Measurements from ENCODE around the gene PNMA8B.
"Not testable (repeated sequence)": the region's sequence is repeated elsewhere in the genome, so short reads cannot be mapped to it uniquely, and the experiment has no call there.

The PNMA8B gene

GRCh38 chr19:46495786-46496099 lies at the start of gene PNMA8B:
PNMA8B (minus strand) TSS chr19:46495867; CDS start chr19:46495465, 402 bp downstream.
- no peak for DNase-seq
- no peak for TF ChIP-seq POLR2A (IDR thresholded peaks at IDR 0.05; ENCODE audit: low read length)
- no peak for TF ChIP-seq GATA1 (IDR thresholded peaks at IDR 0.05; ENCODE audit: low read depth, low read length)

- no peak for DNase-seq
- TF ChIP-seq GATA1 (IDR thresholded peaks at IDR 0.05; ENCODE audit: low read depth, low read length) (no peak), POLR2A (IDR thresholded peaks at IDR 0.05; ENCODE audit: low read length) (no peak)
These were observed 49.0 kb upstream of the PNMA8B start for GRCh38 chr19:46544651-46545050.

- TF ChIP-seq GATA1 (IDR thresholded peaks at IDR 0.05; ENCODE audit: low read depth, low read length) (no peak), POLR2A (IDR thresholded peaks at IDR 0.05; ENCODE audit: low read length) (no peak)
- peak; percentile 83 to 91 for DNase-seq
These were observed 47.0 kb upstream of the PNMA8B start for GRCh38 chr19:46542428-46543230.

GRCh38 chr19:46537136-46538097 lies 41.8 kb upstream of the PNMA8B start:
- TF ChIP-seq GATA1 (IDR thresholded peaks at IDR 0.05; ENCODE audit: low read depth, low read length) = no peak
- TF ChIP-seq POLR2A (IDR thresholded peaks at IDR 0.05; ENCODE audit: low read length) = no peak
- DNase-seq = peak; percentile 27 to 64

GRCh38 chr19:46536391-46536790 lies 40.7 kb upstream of the PNMA8B start:
- DNase-seq = no peak
- TF ChIP-seq GATA1 (IDR thresholded peaks at IDR 0.05; ENCODE audit: low read depth, low read length) (no peak), POLR2A (IDR thresholded peaks at IDR 0.05; ENCODE audit: low read length) (no peak)

GRCh38 chr19:46533621-46534081 lies 38.0 kb upstream of the PNMA8B start:
- no peak for TF ChIP-seq POLR2A (IDR thresholded peaks at IDR 0.05; ENCODE audit: low read length)
- TF ChIP-seq GATA1 (IDR thresholded peaks at IDR 0.05; ENCODE audit: low read depth, low read length) = no peak
- DNase-seq = no peak

GRCh38 chr19:46533078-46533620 lies 37.5 kb upstream of the PNMA8B start:
- no peak for DNase-seq
- TF ChIP-seq POLR2A (IDR thresholded peaks at IDR 0.05; ENCODE audit: low read length) (no peak), GATA1 (IDR thresholded peaks at IDR 0.05; ENCODE audit: low read depth, low read length) (no peak)

- TF ChIP-seq GATA1 (IDR thresholded peaks at IDR 0.05; ENCODE audit: low read depth, low read length) = no peak
- no peak for TF ChIP-seq POLR2A (IDR thresholded peaks at IDR 0.05; ENCODE audit: low read length)
- DNase-seq = no peak
These were observed 35.0 kb upstream of the PNMA8B start for GRCh38 chr19:46530636-46531035.

GRCh38 chr19:46529622-46530451 lies 34.2 kb upstream of the PNMA8B start:
- peak; percentile 65 to 84 for DNase-seq
- TF ChIP-seq POLR2A (IDR thresholded peaks at IDR 0.05; ENCODE audit: low read length) (no peak), GATA1 (IDR thresholded peaks at IDR 0.05; ENCODE audit: low read depth, low read length) (no peak)

GRCh38 chr19:46528601-46529590 lies 33.2 kb upstream of the PNMA8B start:
- no peak for DNase-seq
- no peak for TF ChIP-seq POLR2A (IDR thresholded peaks at IDR 0.05; ENCODE audit: low read length)
- TF ChIP-seq GATA1 (IDR thresholded peaks at IDR 0.05; ENCODE audit: low read depth, low read length) = no peak

GRCh38 chr19:46526801-46527200 lies 31.1 kb upstream of the PNMA8B start:
- DNase-seq = not testable (repeated sequence)

- no peak for DNase-seq
- TF ChIP-seq POLR2A (IDR thresholded peaks at IDR 0.05; ENCODE audit: low read length) (no peak), GATA1 (IDR thresholded peaks at IDR 0.05; ENCODE audit: low read depth, low read length) (no peak)
These were observed 28.6 kb upstream of the PNMA8B start for GRCh38 chr19:46524308-46524707.

GRCh38 chr19:46522988-46523387 lies 27.3 kb upstream of the PNMA8B start:
- not testable (repeated sequence) for DNase-seq
